GM12878 (cell line): ENCODE data around the gene TRAFD1. TPM values are rescaled to one million over a fixed set of nuclear protein-coding genes. Genes with fewer than 3 reads are reported as not detected.

Experiments used
- ATAC-seq: fragments of 200-7000 bp; cut with Tn5 transposase; 3 replicates; pipeline ENCODE4 v1.9.1; 2020; ENCODE audit warnings: mild to moderate bottlenecking, moderate library complexity
- BruUV-seq: library from RNA; stranded (reverse); fragments of 400-500 nt; replicated peaks from 2 replicates; lab custom pipeline; 2021; lab: Mats Ljungman, UMichigan
- CTCF ChIA-PET: fragments of 300-600 bp; sonication (Branson Sonifier 250); formaldehyde crosslinking; extraction: SDS; loops from one replicate; lab custom pipeline; 2021; ENCODE audit warnings: inconsistent platforms; lab: Yijun Ruan, JAX
- POLR2A ChIA-PET: fragments of 350-600 bp; formaldehyde crosslinking; extraction: SDS; loops from one replicate; lab custom pipeline; 2021; ENCODE audit warnings: inconsistent platforms; lab: Charles Lee
- RAD21 ChIA-PET: fragments of 300-600 bp; sonication (Branson Sonifier 250); formaldehyde crosslinking; loops from one replicate; lab custom pipeline; 2023; ENCODE audit warnings: antibody characterized with exemption; ENCODE audit not compliant: unreplicated experiment; lab: Charles Lee
- SMC1A ChIA-PET: fragments of 300-600 bp; sonication (Branson Sonifier 250); formaldehyde crosslinking; loops from one replicate; lab custom pipeline; 2023; ENCODE audit not compliant: unreplicated experiment, uncharacterized antibody; lab: Charles Lee
- DNase-seq: peaks from one replicate; pipeline ENCODE4 v3.0.0-alpha.2; 2011; ENCODE audit warnings: low read depth, low spot score
- FAIRE-seq: peaks from 3 replicates; lab custom pipeline; 2011; peaks lifted over from hg19 to GRCh38; lab: Jason Lieb, UNC
- H2AFZ ChIP-seq: 2 replicates; pipeline ENCODE4 v1.6.0; 2011; ENCODE audit warnings: low read depth, low read length, control low read depth; ENCODE audit not compliant: control insufficient read depth
- H3K27ac ChIP-seq: 2 replicates; pipeline ENCODE4 v1.5.1; 2011; ENCODE audit warnings: control low read depth; ENCODE audit not compliant: control insufficient read depth, insufficient read depth
- H3K27me3 ChIP-seq, 2 experiments: replicated peaks in 1 of 2; 2 replicates each; pipeline versions ENCODE4 v1.6.0 to v1.6.1; 2011; ENCODE audit warnings: low read length in 1 of 2; ENCODE audit not compliant: control insufficient read depth in 2 of 2, insufficient read depth in 2 of 2
- H3K36me3 ChIP-seq, 2 experiments: 2 replicates each; pipeline ENCODE4 v1.5.1; 2011; ENCODE audit warnings: low read length in 1 of 2; ENCODE audit not compliant: control insufficient read depth in 2 of 2, insufficient read depth in 2 of 2
- H3K4me1 ChIP-seq: 2 replicates; pipeline ENCODE4 v1.6.1; 2011; ENCODE audit warnings: mild to moderate bottlenecking, low read length, moderate library complexity, mixed read lengths; ENCODE audit not compliant: control insufficient read depth, insufficient read depth
- H3K4me2 ChIP-seq: 2 replicates; pipeline ENCODE4 v1.6.0; 2011; ENCODE audit warnings: control low read depth; ENCODE audit not compliant: control insufficient read depth, insufficient read depth
- H3K4me3 ChIP-seq: fragments of 200-600 bp; sonication (generic); 2 replicates; pipeline ENCODE4 v1.5.1; 2016
- H3K79me2 ChIP-seq: 2 replicates; pipeline ENCODE4 v1.6.0; 2011; ENCODE audit warnings: low read length; ENCODE audit not compliant: control insufficient read depth, insufficient read depth
- H3K9ac ChIP-seq: 2 replicates; pipeline ENCODE4 v1.8.0; 2011; ENCODE audit warnings: low read length, control low read depth, mixed read lengths; ENCODE audit not compliant: control insufficient read depth, insufficient read depth
- H3K9me3 ChIP-seq: replicated peaks from 3 replicates; pipeline ENCODE4 v1.5.1; 2011; ENCODE audit warnings: mild to moderate bottlenecking, low read length; ENCODE audit not compliant: control insufficient read depth, insufficient read depth
- H4K20me1 ChIP-seq: 2 replicates; pipeline ENCODE4 v1.6.0; 2011; ENCODE audit not compliant: control insufficient read depth, insufficient read depth
- ASH2L ChIP-seq: fragments of 300-600, 200-600 bp; sonication (generic); IDR thresholded peaks from 2 replicates; pipeline ENCODE4 v1.6.1; 2017; ENCODE audit warnings: low read depth, mild to moderate bottlenecking, borderline replicate concordance
- BACH1 ChIP-seq: fragments of 450-650 bp; IDR thresholded peaks from 2 replicates; pipeline ENCODE4 v1.6.1; 2017; ENCODE audit warnings: mild to moderate bottlenecking, borderline replicate concordance
- BRCA1 ChIP-seq: IDR thresholded peaks from 2 replicates; pipeline ENCODE4 v1.6.1; 2011; ENCODE audit warnings: low read depth, low read length, improper control_type of control experiment
- CHD2 ChIP-seq: IDR thresholded peaks from 2 replicates; pipeline ENCODE4 v1.6.1; 2011; ENCODE audit warnings: low read depth, low read length, improper control_type of control experiment, borderline replicate concordance
- CREB1 ChIP-seq: IDR thresholded peaks from 2 replicates; pipeline ENCODE4 v1.6.1; 2012; ENCODE audit warnings: low read depth, mild to moderate bottlenecking, inconsistent platforms
- MTA2 ChIP-seq: fragments of 450-650 bp; IDR thresholded peaks from 2 replicates; pipeline ENCODE4 v1.6.1; 2016; ENCODE audit warnings: low read depth, mild to moderate bottlenecking, moderate library complexity
- MYB ChIP-seq: fragments of 150-350 bp; IDR thresholded peaks from 2 replicates; pipeline ENCODE4 v1.6.1; 2014; ENCODE audit warnings: mild to moderate bottlenecking, low read depth, low read length, borderline replicate concordance
- NFIC ChIP-seq: IDR thresholded peaks from 2 replicates; pipeline ENCODE4 v1.6.1; 2012; ENCODE audit warnings: low read depth, mild to moderate bottlenecking, inconsistent platforms, low read length, moderate library complexity
- RCOR1 ChIP-seq: conservative IDR thresholded peaks from 2 replicates; pipeline ENCODE4 v1.6.1; 2012; ENCODE audit warnings: low read depth, low read length, improper control_type of control experiment
- SIX5 ChIP-seq: IDR thresholded peaks from 2 replicates; pipeline ENCODE4 v1.6.1; 2011; ENCODE audit warnings: mild to moderate bottlenecking, low read depth, low read length, moderate library complexity; ENCODE audit not compliant: severe bottlenecking
- SMAD1 ChIP-seq: fragments of 450-650 bp; IDR thresholded peaks from 2 replicates; pipeline ENCODE4 v1.6.1; 2018; ENCODE audit warnings: mild to moderate bottlenecking, low read depth; ENCODE audit not compliant: partially characterized antibody
- SMC3 ChIP-seq: IDR thresholded peaks from 2 replicates; pipeline ENCODE4 v1.6.1; 2011; ENCODE audit warnings: low read length, improper control_type of control experiment, borderline replicate concordance
- SREBF1 ChIP-seq: IDR thresholded peaks from 2 replicates; pipeline ENCODE4 v1.6.1; 2012; ENCODE audit warnings: mild to moderate bottlenecking, low read length
- SREBF2 ChIP-seq: IDR thresholded peaks from 2 replicates; pipeline ENCODE4 v1.6.1; 2012; ENCODE audit warnings: mild to moderate bottlenecking, low read length
- ZNF207 ChIP-seq: fragments of 450-650 bp; IDR thresholded peaks from 2 replicates; pipeline ENCODE4 v1.6.1; 2014; ENCODE audit warnings: antibody characterized with exemption, mild to moderate bottlenecking, borderline replicate concordance
- ZSCAN29 ChIP-seq: fragments of 450-650 bp; IDR thresholded peaks from 2 replicates; pipeline ENCODE4 v1.6.1; 2017; ENCODE audit warnings: mild to moderate bottlenecking, moderate library complexity
- WGBS: methylation state at CpG from one replicate; pipeline ENCODE4 v1.1.6; 2016; ENCODE audit warnings: low lambda C conversion rate; ENCODE audit not compliant: insufficient replicate concordance, insufficient coverage; ENCODE audit errors: missing lambda C conversion rate; 5-methylcytosine and 5-hydroxymethylcytosine counted together
- in situ Hi-C: fragments of 300-500 bp; cut with MboI; formaldehyde crosslinking; loops from 9 replicates; pipeline ENCODE4 v1.14.3; 2018; ENCODE audit warnings: mixed read lengths
- intact Hi-C: fragments of 100-400 bp; cut with micrococcal nuclease; formaldehyde crosslinking; loops from one replicate; pipeline ENCODE4 v1.14.2; 2022; ENCODE audit not compliant: unreplicated experiment
- polyA plus RNA-seq, 11 experiments: library from polyadenylated mRNA; depleted of rRNA in 4 of 11; unstranded in 6 of 11; stranded (reverse) in 5 of 11; fragments of >200 nt; fragmentation: Nextera tagmentation in 4 of 11; fragmentation: Illumina TruSeq in 1 of 11; extraction: Ambion mirVana in 4 of 11; extraction: Trizol in 1 of 11; gene quantifications; 1 replicate in 1 of 11; 2 replicates in 10 of 11; pipeline versions ENCODE4 v1.2.1 to v1.2.3, GENCODE V29; 2011 to 2016; ENCODE audit warnings: inconsistent platforms in 2 of 11, missing spikeins in 2 of 11, low read depth in 1 of 11
- total RNA-seq, 4 experiments: library from RNA; depleted of rRNA in 3 of 4; stranded (reverse); fragments of >200 nt in 3 of 4; fragmentation: Illumina TruSeq in 1 of 4; extraction: Trizol in 1 of 4; gene quantifications; 2 replicates each; pipeline versions ENCODE4 v1.2.1 to v1.2.3, GENCODE V29; 2013 to 2021
- TF ChIP-seq, protein P1 (sequence below): fragments of 450-650 bp; IDR thresholded peaks from 2 replicates; pipeline ENCODE4 v1.6.1; 2017; ENCODE audit warnings: mild to moderate bottlenecking, moderate library complexity
- TF ChIP-seq, protein P2 (sequence below): fragments of 150-350 bp; IDR thresholded peaks from 2 replicates; pipeline ENCODE4 v1.6.1; 2014; ENCODE audit warnings: mild to moderate bottlenecking, low read depth, low read length

TRAFD1 gene
- total and polyA plus RNA-seq, 10 of the 15 experiments (the other 5 are each of a cell fraction or from before 2014, with no cell fraction given) = 37.2 to 55.5 (median 46.2) TPM

DNA sequence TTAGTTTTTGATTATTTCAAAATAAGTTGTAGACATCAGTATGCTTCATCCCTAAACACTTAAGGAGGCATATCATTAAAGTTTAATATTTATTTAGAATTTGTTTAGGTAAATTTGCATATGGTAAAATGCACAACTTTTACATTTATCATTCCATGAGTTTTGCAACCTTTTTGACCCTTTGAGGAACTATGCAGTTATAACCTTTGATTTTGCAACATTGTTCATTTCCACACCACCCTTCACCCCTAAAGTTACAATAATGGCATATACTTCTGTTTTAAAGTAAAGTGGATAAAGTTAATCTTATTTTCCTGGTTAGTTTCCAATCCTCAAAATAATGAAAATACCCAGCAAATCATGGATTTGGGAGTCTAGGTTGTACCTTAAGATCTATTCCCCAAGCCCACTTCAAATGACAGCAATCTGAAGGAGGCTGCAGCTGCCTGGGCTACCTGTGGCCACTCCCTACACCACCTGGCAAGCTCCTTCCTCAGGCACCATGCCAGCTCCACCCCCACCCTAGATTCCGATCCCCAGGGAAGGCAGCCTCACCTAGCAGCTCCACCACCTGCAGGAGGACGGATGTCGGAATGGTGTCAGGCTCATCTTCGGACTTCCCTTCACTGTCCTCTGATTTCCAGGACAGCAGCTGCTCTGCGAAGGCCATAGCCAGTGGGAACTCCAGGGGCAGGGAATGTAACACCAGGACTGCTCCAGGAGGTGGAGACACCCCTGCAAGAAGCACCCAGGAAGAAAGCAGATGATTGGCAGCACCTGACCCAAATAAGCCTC lies 65.1 kb downstream of the TRAFD1 start:
- H4K20me1 ChIP-seq = no peaks in the 10 kb centered on the region
- ATAC-seq (no peak), DNase-seq (no peak), FAIRE-seq (no peak)
- whole genome bisulfite sequencing = 95% methylated on average over 5 of the region's 5 CpGs
- no TSS peak for BruUV-seq
- H3K27ac ChIP-seq = no peak overlapping the region
- H3K27me3 ChIP-seq = no peaks in the 10 kb centered on the region
- H2AFZ ChIP-seq = no peak overlapping the region
- H3K4me3 ChIP-seq = no peak overlapping the region
- H3K9ac ChIP-seq = no peak overlapping the region
- CTCF ChIA-PET = no interaction called here
- RAD21 ChIA-PET = interaction anchor here (1.0 kb wide), 1 partner anchor 141 kb away, joined by 3 read pairs; no protein-coding TSS in a partner anchor
- no peaks in the 10 kb centered on the region for H3K4me1 ChIP-seq
- intact Hi-C loops (no loop called here), in situ Hi-C loops (no loop called here)
- no peak for TF ChIP-seq ASH2L
- no peak for TF ChIP-seq RCOR1
- TF ChIP-seq SREBF1 = no peak
- TF ChIP-seq ZNF207 = no peak
- TF ChIP-seq, protein P1, sequence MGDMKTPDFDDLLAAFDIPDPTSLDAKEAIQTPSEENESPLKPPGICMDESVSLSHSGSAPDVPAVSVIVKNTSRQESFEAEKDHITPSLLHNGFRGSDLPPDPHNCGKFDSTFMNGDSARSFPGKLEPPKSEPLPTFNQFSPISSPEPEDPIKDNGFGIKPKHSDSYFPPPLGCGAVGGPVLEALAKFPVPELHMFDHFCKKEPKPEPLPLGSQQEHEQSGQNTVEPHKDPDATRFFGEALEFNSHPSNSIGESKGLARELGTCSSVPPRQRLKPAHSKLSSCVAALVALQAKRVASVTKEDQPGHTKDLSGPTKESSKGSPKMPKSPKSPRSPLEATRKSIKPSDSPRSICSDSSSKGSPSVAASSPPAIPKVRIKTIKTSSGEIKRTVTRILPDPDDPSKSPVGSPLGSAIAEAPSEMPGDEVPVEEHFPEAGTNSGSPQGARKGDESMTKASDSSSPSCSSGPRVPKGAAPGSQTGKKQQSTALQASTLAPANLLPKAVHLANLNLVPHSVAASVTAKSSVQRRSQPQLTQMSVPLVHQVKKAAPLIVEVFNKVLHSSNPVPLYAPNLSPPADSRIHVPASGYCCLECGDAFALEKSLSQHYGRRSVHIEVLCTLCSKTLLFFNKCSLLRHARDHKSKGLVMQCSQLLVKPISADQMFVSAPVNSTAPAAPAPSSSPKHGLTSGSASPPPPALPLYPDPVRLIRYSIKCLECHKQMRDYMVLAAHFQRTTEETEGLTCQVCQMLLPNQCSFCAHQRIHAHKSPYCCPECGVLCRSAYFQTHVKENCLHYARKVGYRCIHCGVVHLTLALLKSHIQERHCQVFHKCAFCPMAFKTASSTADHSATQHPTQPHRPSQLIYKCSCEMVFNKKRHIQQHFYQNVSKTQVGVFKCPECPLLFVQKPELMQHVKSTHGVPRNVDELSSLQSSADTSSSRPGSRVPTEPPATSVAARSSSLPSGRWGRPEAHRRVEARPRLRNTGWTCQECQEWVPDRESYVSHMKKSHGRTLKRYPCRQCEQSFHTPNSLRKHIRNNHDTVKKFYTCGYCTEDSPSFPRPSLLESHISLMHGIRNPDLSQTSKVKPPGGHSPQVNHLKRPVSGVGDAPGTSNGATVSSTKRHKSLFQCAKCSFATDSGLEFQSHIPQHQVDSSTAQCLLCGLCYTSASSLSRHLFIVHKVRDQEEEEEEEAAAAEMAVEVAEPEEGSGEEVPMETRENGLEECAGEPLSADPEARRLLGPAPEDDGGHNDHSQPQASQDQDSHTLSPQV = no peak
- no peak for TF ChIP-seq CHD2
- no peak for TF ChIP-seq CREB1
- no peak for TF ChIP-seq MYB
- no peak for TF ChIP-seq ZSCAN29
- TF ChIP-seq, protein P2, sequence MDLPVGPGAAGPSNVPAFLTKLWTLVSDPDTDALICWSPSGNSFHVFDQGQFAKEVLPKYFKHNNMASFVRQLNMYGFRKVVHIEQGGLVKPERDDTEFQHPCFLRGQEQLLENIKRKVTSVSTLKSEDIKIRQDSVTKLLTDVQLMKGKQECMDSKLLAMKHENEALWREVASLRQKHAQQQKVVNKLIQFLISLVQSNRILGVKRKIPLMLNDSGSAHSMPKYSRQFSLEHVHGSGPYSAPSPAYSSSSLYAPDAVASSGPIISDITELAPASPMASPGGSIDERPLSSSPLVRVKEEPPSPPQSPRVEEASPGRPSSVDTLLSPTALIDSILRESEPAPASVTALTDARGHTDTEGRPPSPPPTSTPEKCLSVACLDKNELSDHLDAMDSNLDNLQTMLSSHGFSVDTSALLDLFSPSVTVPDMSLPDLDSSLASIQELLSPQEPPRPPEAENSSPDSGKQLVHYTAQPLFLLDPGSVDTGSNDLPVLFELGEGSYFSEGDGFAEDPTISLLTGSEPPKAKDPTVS = no peak
- TF ChIP-seq SIX5 = no peak
- no peak for TF ChIP-seq SMC3
- TF ChIP-seq MTA2 = no peak
- no peak for TF ChIP-seq SREBF2
- no peak for TF ChIP-seq NFIC
- TF ChIP-seq BACH1 = no peak
- no peak for TF ChIP-seq BRCA1
- no peak for TF ChIP-seq SMAD1
- no peaks in the 10 kb centered on the region for H3K9me3 ChIP-seq
- SMC1A ChIA-PET = interaction anchor here (0.6 kb wide), 1 partner anchor 42 kb away, joined by 3 read pairs; no protein-coding TSS in a partner anchor
- H3K36me3 ChIP-seq = peaks cover 14 to 34% of the 10 kb centered on the region in 2 experiments
- POLR2A ChIA-PET = no interaction called here
- no peak overlapping the region for H3K4me2 ChIP-seq
- H3K79me2 ChIP-seq = no peaks in the 10 kb centered on the region
